SU-DHL-6 (cell line): ENCODE measurements around the gene TMOD1.

Experiments
- CTCF ChIP-seq: fragments of 200-600 bp; sonication (generic); IDR thresholded peaks from one replicate; pipeline ENCODE4 v1.5.1; 2017; ENCODE audit warnings: antibody characterized with exemption, mild to moderate bottlenecking, low read length, moderate library complexity; ENCODE audit not compliant: insufficient read depth, poor library complexity, severe bottlenecking
- EZH2phosphoT487 ChIP-seq: fragments of 200-600 bp; sonication (generic), shearing (Covaris generic); conservative IDR thresholded peaks from 2 replicates; pipeline ENCODE4 v1.6.1; 2018; ENCODE audit warnings: mild to moderate bottlenecking, antibody characterized with exemption, low read length, moderate library complexity, mixed read lengths

GRCh38 chr9:97567894-97568202, 66.4 kb downstream of the TMOD1 start:
- TF ChIP-seq CTCF (no peak), EZH2phosphoT487 (no peak)
